Measurements from ENCODE around the gene TTF1. TPM values are rescaled to one million over a fixed set of nuclear protein-coding genes. Genes with fewer than 3 reads are reported as not detected.

TTF1 gene
- total and polyA plus RNA-seq, 10 of the 15 experiments (the other 5 are each of a cell fraction or from before 2014, with no cell fraction given) = 11.3 to 25.5 (median 16.0) TPM

- TF ChIP-seq, protein P1, sequence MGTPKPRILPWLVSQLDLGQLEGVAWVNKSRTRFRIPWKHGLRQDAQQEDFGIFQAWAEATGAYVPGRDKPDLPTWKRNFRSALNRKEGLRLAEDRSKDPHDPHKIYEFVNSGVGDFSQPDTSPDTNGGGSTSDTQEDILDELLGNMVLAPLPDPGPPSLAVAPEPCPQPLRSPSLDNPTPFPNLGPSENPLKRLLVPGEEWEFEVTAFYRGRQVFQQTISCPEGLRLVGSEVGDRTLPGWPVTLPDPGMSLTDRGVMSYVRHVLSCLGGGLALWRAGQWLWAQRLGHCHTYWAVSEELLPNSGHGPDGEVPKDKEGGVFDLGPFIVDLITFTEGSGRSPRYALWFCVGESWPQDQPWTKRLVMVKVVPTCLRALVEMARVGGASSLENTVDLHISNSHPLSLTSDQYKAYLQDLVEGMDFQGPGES (IDR thresholded peaks at IDR 0.05) = no peak
- no peak for TF ChIP-seq ZSCAN29 (IDR thresholded peaks at IDR 0.05)
- TF ChIP-seq ZNF384 (IDR thresholded peaks at IDR 0.05; ENCODE audit: borderline replicate concordance, low read depth, low read length) = peak; percentile 74
- TF ChIP-seq, protein P2, sequence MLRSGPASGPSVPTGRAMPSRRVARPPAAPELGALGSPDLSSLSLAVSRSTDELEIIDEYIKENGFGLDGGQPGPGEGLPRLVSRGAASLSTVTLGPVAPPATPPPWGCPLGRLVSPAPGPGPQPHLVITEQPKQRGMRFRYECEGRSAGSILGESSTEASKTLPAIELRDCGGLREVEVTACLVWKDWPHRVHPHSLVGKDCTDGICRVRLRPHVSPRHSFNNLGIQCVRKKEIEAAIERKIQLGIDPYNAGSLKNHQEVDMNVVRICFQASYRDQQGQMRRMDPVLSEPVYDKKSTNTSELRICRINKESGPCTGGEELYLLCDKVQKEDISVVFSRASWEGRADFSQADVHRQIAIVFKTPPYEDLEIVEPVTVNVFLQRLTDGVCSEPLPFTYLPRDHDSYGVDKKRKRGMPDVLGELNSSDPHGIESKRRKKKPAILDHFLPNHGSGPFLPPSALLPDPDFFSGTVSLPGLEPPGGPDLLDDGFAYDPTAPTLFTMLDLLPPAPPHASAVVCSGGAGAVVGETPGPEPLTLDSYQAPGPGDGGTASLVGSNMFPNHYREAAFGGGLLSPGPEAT (IDR thresholded peaks at IDR 0.05; ENCODE audit: low read depth) = peak; percentile 28; the same call in 1 of the 2 replicates
- TF ChIP-seq, protein P3, sequence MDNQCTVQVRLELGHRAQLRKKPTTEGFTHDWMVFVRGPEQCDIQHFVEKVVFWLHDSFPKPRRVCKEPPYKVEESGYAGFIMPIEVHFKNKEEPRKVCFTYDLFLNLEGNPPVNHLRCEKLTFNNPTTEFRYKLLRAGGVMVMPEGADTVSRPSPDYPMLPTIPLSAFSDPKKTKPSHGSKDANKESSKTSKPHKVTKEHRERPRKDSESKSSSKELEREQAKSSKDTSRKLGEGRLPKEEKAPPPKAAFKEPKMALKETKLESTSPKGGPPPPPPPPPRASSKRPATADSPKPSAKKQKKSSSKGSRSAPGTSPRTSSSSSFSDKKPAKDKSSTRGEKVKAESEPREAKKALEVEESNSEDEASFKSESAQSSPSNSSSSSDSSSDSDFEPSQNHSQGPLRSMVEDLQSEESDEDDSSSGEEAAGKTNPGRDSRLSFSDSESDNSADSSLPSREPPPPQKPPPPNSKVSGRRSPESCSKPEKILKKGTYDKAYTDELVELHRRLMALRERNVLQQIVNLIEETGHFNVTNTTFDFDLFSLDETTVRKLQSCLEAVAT (IDR thresholded peaks at IDR 0.05) = no peak
- no peak for TF ChIP-seq TBL1XR1 (IDR thresholded peaks at IDR 0.05; ENCODE audit: low read depth, low read length)
- TF ChIP-seq CREM (IDR thresholded peaks at IDR 0.05; ENCODE audit: low read depth) = no peak
- TF ChIP-seq SMARCA5 (IDR thresholded peaks at IDR 0.05) = no peak
- no peak for TF ChIP-seq NKRF (conservative IDR thresholded peaks at IDR 0.05)
- TF ChIP-seq SP1 (IDR thresholded peaks at IDR 0.05; ENCODE audit: low read depth, low read length) = no peak
- TF ChIP-seq USF2 (IDR thresholded peaks at IDR 0.05; ENCODE audit: borderline replicate concordance, low read depth, low read length) = no peak
- peak; percentile 91 for TF ChIP-seq MXI1 (IDR thresholded peaks at IDR 0.05; ENCODE audit: low read depth, low read length)
- TF ChIP-seq SREBF1 (IDR thresholded peaks at IDR 0.05; ENCODE audit: low read length) = no peak
- TF ChIP-seq, protein P4, sequence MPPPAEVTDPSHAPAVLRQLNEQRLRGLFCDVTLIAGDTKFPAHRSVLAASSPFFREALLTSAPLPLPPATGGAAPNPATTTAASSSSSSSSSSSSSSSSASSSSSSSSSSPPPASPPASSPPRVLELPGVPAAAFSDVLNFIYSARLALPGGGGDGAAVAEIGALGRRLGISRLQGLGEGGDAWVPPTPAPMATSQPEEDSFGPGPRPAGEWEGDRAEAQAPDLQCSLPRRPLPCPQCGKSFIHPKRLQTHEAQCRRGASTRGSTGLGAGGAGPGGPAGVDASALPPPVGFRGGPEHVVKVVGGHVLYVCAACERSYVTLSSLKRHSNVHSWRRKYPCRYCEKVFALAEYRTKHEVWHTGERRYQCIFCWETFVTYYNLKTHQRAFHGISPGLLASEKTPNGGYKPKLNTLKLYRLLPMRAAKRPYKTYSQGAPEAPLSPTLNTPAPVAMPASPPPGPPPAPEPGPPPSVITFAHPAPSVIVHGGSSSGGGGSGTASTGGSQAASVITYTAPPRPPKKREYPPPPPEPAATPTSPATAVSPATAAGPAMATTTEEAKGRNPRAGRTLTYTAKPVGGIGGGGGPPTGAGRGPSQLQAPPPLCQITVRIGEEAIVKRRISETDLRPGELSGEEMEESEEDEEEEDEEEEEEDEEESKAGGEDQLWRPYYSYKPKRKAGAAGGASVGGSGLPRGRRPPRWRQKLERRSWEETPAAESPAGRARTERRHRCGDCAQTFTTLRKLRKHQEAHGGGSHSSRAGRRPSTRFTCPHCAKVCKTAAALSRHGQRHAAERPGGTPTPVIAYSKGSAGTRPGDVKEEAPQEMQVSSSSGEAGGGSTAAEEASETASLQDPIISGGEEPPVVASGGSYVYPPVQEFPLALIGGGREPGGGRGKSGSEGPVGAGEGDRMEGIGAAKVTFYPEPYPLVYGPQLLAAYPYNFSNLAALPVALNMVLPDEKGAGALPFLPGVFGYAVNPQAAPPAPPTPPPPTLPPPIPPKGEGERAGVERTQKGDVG (CRISPR knock-in tag; IDR thresholded peaks at IDR 0.05) = no peak
- no peak for TF ChIP-seq CHD4 (IDR thresholded peaks at IDR 0.05)
- no peak for TF ChIP-seq POLR2AphosphoS2 (IDR thresholded peaks at IDR 0.05; ENCODE audit: low read depth, low read length)
- TF ChIP-seq KLF5 (IDR thresholded peaks at IDR 0.05; ENCODE audit: partially characterized antibody) = no peak
- TF ChIP-seq, protein P5, sequence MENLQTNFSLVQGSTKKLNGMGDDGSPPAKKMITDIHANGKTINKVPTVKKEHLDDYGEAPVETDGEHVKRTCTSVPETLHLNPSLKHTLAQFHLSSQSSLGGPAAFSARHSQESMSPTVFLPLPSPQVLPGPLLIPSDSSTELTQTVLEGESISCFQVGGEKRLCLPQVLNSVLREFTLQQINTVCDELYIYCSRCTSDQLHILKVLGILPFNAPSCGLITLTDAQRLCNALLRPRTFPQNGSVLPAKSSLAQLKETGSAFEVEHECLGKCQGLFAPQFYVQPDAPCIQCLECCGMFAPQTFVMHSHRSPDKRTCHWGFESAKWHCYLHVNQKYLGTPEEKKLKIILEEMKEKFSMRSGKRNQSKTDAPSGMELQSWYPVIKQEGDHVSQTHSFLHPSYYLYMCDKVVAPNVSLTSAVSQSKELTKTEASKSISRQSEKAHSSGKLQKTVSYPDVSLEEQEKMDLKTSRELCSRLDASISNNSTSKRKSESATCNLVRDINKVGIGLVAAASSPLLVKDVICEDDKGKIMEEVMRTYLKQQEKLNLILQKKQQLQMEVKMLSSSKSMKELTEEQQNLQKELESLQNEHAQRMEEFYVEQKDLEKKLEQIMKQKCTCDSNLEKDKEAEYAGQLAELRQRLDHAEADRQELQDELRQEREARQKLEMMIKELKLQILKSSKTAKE (IDR thresholded peaks at IDR 0.05; ENCODE audit: low read depth, poor library complexity, severe bottlenecking) = peak; percentile 54
Measured at GRCh38 chr9:132350861-132351315, 55.8 kb downstream of the TTF1 start (continued).

Data from GM12878 (cell line).